Nephron progenitor cell (in vitro differentiated cells): Measurements from ENCODE around the gene KPNA4.

Experiments
- DNase-seq: peaks from one replicate; pipeline ENCODE4 v3.0.0; 2021
- H3K27ac Mint-ChIP-seq: 2 replicates; pipeline ENCODE4 v1.8.0; 2021; ENCODE audit warnings: mild to moderate bottlenecking, moderate library complexity, mixed read lengths
- H3K27me3 Mint-ChIP-seq: 2 replicates; pipeline ENCODE4 v1.8.0; 2021; ENCODE audit warnings: mild to moderate bottlenecking, low read depth, mixed read lengths; ENCODE audit not compliant: poor library complexity
- H3K36me3 Mint-ChIP-seq: 2 replicates; pipeline ENCODE4 v1.8.0; 2021; ENCODE audit warnings: low read depth, mixed read lengths
- H3K4me1 Mint-ChIP-seq: 2 replicates; pipeline ENCODE4 v1.8.0; 2021; ENCODE audit warnings: mixed read lengths
- H3K4me3 Mint-ChIP-seq: 2 replicates; pipeline ENCODE4 v1.8.0; 2021; ENCODE audit warnings: mild to moderate bottlenecking, moderate library complexity, mixed read lengths
- H3K9me3 Mint-ChIP-seq: 2 replicates; pipeline ENCODE4 v1.8.0; 2021; ENCODE audit warnings: mild to moderate bottlenecking, moderate library complexity, mixed read lengths
- TF ChIP-seq, protein P1 (sequence below): fragments of 200-600 bp; sonication (generic); IDR thresholded peaks from 2 replicates; pipeline ENCODE4 v1.5.0; 2021; ENCODE audit warnings: antibody characterized with exemption

KPNA4 gene

GRCh38 chr3:160448845-160449635, 116.3 kb downstream of the KPNA4 start:
- TF ChIP-seq, protein P1, sequence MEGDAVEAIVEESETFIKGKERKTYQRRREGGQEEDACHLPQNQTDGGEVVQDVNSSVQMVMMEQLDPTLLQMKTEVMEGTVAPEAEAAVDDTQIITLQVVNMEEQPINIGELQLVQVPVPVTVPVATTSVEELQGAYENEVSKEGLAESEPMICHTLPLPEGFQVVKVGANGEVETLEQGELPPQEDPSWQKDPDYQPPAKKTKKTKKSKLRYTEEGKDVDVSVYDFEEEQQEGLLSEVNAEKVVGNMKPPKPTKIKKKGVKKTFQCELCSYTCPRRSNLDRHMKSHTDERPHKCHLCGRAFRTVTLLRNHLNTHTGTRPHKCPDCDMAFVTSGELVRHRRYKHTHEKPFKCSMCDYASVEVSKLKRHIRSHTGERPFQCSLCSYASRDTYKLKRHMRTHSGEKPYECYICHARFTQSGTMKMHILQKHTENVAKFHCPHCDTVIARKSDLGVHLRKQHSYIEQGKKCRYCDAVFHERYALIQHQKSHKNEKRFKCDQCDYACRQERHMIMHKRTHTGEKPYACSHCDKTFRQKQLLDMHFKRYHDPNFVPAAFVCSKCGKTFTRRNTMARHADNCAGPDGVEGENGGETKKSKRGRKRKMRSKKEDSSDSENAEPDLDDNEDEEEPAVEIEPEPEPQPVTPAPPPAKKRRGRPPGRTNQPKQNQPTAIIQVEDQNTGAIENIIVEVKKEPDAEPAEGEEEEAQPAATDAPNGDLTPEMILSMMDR = no peak
- peak overlapping the region; percentile 98 for H3K27ac Mint-ChIP-seq
- H3K4me3 Mint-ChIP-seq = peak overlapping the region; percentile 98
- peaks cover 42% of the 10 kb centered on the region for H3K36me3 Mint-ChIP-seq
- peak; percentile 72 for DNase-seq
- H3K9me3 Mint-ChIP-seq = peaks cover 38% of the 10 kb centered on the region
- peaks cover 35% of the 10 kb centered on the region for H3K4me1 Mint-ChIP-seq
- H3K27me3 Mint-ChIP-seq = peaks cover 5% of the 10 kb centered on the region

GRCh38 chr3:160447544-160447943, 117.8 kb downstream of the KPNA4 start:
- TF ChIP-seq, protein P1 = no peak
- H3K36me3 Mint-ChIP-seq = peaks cover 57% of the 10 kb centered on the region
- DNase-seq = no peak
- H3K9me3 Mint-ChIP-seq = peaks cover 52% of the 10 kb centered on the region
- peaks cover 35% of the 10 kb centered on the region for H3K4me1 Mint-ChIP-seq
- H3K27ac Mint-ChIP-seq = no peak overlapping the region
- peak overlapping the region; percentile 98 for H3K4me3 Mint-ChIP-seq
- H3K27me3 Mint-ChIP-seq = peaks cover 2% of the 10 kb centered on the region

DNA sequence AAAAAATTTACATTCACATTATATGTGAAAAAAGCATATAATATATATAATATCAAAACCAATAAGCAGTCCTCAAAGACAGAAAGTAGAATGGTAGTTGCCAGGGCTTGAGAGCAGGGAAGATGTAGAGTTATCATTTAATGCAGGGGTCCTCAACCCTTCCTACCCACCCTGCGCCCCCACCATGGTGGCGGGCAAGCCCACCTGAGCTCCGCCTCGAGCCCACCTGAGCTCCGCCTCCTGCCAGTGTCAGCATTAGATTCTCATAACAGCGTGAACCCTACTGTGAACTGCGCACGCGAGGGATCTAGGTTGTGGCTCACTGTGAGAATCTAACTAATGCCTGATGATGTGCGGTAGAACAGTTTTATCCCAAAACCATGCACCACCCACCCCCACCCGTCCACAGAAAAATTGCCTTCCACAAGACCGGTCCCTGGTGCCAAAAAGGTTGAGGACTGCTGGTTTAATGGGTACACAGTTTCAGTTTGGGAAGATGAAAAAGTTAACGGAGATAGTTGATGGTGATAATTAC, 118.8 kb downstream of the KPNA4 start:
- no peaks in the 10 kb centered on the region for H3K27me3 Mint-ChIP-seq
- H3K9me3 Mint-ChIP-seq = peaks cover 59% of the 10 kb centered on the region
- H3K4me1 Mint-ChIP-seq = peaks cover 35% of the 10 kb centered on the region
- DNase-seq = no peak
- peaks cover 67% of the 10 kb centered on the region for H3K36me3 Mint-ChIP-seq
- TF ChIP-seq, protein P1 = no peak
- peak overlapping the region; percentile 68 for H3K4me3 Mint-ChIP-seq
- peak overlapping the region; percentile 54 for H3K27ac Mint-ChIP-seq

- Mint-ChIP-seq H3K4me1 (peaks cover 35% of the 10 kb centered on the region), H3K4me3 (no peak overlapping the region)
Measured at GRCh38 chr3:160445854-160446253, 119.5 kb downstream of the KPNA4 start.

More at GRCh38 chr3:160445854-160446253, 119.5 kb downstream of the KPNA4 start:
- TF ChIP-seq, protein P1 = no peak
- no peaks in the 10 kb centered on the region for H3K27me3 Mint-ChIP-seq
- H3K36me3 Mint-ChIP-seq = peaks cover 74% of the 10 kb centered on the region
- H3K9me3 Mint-ChIP-seq = peaks cover 65% of the 10 kb centered on the region
- H3K27ac Mint-ChIP-seq = no peak overlapping the region
- no peak for DNase-seq
